ENCODE results near the gene FMC1.

The FMC1 gene

DNA sequence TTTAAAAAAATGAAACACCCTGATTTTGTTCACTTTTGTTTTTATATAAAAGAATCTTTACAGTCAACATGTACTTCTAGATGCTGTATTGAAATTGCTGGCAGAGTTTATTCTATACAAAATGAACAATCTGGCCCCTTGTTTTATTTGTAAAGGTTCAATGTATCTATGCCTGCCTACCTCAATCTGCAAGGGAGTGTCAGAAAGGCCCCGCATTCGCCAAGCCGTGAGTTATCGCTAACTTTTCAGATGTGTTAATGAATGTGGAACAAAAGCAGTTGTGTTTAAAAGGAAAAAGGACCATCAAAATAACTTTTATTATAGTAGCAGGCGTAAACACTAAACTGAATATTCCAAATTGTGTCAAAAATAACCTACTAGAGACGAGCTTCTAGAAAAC is 33.1 kb downstream of the FMC1 start:
- DNase-seq (ENCODE audit: low read depth in 2 of 2), result no peak

DNA sequence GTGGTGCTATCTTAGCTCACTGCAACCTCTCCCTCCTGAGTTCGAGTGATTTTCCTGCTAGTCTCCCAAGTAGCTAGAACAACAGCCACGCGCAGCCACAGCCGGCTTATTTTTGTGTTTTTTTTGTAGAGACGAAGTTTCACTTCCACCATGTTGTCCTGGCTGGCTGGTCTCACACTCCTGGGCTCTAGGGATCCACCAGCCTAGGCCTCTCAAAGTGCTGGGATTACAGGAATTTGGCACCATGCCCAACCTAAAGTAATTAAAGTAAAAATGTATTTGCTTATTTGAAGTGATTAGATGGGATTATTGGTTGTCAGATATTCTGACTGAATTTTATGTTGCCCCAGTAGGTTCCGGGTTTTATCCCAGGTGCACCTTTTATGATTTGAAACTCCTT is 41.3 kb downstream of the FMC1 start:
- DNase-seq (ENCODE audit: low read depth in 2 of 2), result no peak

DNA sequence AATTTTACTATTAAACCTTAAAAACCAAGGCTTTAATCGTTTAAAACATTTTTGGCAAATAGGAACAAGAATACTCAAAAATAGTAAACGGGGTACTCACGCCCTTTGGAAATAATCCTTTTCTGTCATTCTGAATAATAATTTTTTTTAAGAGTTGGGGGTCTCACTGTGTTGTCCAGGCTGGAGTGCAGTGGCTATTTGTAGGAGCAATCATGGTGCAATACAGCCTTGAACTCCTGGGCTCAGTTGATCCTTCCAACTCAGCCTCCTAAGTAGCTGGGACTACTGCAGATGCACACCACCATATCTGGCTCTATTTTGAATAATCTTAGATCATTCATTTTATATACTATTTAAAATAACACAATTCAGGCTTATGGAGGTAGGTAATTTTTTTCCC is 43.5 kb downstream of the FMC1 start:
- DNase-seq (ENCODE audit: low read depth in 2 of 2), result no peak

GRCh38 chr7:139387594-139387993 is 46.5 kb downstream of the FMC1 start:
- DNase-seq (ENCODE audit: low read depth in 2 of 2), result no peak

- DNase-seq (ENCODE audit: low read depth in 2 of 2), result no peak
These were observed 48.0 kb downstream of the FMC1 start for GRCh38 chr7:139389091-139389490.

DNA sequence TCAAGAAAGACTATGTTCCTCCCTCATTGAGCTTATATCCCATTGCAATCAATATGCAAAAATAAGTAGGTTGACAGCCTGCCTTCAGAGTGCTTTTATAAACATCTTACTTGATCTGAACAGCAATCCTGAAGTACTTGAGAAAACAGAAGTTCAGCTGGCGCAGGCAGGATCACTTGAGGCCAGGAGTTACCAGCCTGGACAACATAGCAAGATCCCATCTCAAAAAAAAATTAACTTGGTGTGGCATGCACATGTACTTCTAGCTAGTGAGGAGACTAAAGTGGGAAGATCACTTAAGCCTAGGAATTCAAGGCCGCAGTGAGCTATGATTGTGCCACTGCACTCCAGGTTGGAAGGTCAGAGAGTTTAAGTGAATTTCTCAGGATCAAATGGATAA is 48.6 kb downstream of the FMC1 start:
- no peak for DNase-seq (ENCODE audit: low read depth in 2 of 2)

DNA sequence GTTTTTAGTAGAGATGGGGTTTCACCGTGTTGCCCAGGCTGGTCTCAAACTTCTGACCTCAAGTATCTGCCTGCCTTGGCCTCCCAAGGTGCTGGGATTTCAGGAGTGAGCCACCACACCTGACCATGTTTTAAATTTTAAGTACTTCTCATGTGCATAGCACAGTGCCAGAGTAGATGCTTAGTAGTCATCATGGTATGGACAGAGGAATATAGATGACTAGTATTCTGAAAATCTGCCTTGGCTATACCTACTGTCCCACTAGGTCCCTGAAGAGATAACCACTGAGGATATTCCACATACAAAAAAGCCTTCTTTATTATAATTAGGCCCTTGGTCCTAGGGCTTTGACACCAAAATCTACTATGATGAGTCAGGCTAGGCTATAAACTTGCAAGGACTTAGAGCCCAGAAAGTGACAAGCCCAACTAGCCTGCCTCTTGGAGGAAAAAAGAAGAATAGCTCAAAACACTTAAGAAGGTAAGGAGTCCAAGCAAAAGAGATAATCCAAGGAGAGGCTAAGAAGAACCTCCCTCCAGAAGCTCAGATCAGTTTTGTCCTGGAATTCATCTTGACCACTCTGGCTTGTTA is 52.6 kb downstream of the FMC1 start:
- DNase-seq (ENCODE audit: low read depth in 2 of 2), result no peak

DNA sequence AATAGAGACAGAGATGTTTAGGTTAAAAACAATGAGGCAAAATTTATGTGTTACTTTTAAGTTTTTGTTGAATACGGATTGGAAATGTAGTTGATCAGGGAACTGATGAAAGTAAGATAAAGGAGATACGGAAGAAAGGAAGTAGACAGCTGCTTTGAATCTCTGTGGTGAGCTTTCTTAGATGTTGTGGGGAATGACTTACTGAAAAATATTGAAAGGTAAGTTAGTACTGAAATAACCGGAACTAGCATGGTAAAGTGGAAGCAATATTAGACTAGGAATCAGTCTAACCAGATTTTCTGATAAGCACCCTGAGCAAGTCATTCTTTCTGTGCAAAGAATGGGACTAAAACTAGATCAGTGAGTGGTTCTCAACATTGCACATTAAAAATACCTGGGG is 53.4 kb downstream of the FMC1 start:
- DNase-seq (ENCODE audit: low read depth in 2 of 2), result no peak
